AG09309 (cell line): ENCODE data around the gene ADAMTSL3.

Experiments
- DNase-seq: peaks from one replicate; pipeline ENCODE4 v3.0.0-alpha.2; 2010; ENCODE audit warnings: low read depth
- H3K4me3 ChIP-seq: 2 replicates; pipeline ENCODE4 v1.5.1; 2011; ENCODE audit warnings: mild to moderate bottlenecking, low read depth, low read length, moderate library complexity; ENCODE audit not compliant: control insufficient read depth
- TF ChIP-seq, protein P1 (sequence below): IDR thresholded peaks from 2 replicates; pipeline ENCODE4 v1.5.1; 2011; ENCODE audit warnings: mild to moderate bottlenecking, low read depth, low read length, inconsistent platforms; ENCODE audit not compliant: insufficient read depth, control insufficient read depth; ENCODE audit errors: missing control alignments

ADAMTSL3 gene

GRCh38 chr15:83709241-83709640, 55.3 kb downstream of the ADAMTSL3 start:
- DNase-seq, result no peak
- H3K4me3 ChIP-seq, result no peak overlapping the region
- TF ChIP-seq, protein P1, sequence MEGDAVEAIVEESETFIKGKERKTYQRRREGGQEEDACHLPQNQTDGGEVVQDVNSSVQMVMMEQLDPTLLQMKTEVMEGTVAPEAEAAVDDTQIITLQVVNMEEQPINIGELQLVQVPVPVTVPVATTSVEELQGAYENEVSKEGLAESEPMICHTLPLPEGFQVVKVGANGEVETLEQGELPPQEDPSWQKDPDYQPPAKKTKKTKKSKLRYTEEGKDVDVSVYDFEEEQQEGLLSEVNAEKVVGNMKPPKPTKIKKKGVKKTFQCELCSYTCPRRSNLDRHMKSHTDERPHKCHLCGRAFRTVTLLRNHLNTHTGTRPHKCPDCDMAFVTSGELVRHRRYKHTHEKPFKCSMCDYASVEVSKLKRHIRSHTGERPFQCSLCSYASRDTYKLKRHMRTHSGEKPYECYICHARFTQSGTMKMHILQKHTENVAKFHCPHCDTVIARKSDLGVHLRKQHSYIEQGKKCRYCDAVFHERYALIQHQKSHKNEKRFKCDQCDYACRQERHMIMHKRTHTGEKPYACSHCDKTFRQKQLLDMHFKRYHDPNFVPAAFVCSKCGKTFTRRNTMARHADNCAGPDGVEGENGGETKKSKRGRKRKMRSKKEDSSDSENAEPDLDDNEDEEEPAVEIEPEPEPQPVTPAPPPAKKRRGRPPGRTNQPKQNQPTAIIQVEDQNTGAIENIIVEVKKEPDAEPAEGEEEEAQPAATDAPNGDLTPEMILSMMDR, result no peak

GRCh38 chr15:83709811-83710210, 55.9 kb downstream of the ADAMTSL3 start:
- no peak overlapping the region for H3K4me3 ChIP-seq
- DNase-seq, result no peak
- TF ChIP-seq, protein P1, result no peak

DNA sequence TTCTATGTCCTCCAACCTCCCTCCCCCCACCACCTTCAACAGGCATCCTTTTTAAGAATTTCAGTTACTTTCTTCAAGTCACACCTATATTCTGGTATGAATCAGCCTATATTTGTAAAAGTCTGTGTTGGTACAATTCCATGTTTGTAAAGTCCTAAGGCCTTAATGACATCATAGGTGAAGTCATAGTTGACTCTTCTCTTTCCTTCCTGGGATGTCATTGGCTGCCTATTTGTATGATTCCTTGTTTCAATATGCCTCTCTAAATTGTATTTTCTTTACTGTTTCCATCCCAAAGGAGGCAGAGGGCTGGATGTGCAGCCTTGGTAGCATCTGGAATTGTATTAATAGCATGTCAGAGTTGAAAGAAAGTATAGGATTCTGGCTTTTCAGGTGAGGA, 56.5 kb downstream of the ADAMTSL3 start:
- TF ChIP-seq, protein P1, result no peak
- no peak for DNase-seq
- no peak overlapping the region for H3K4me3 ChIP-seq

- TF ChIP-seq, protein P1, result no peak
- DNase-seq, result no peak
- no peak overlapping the region for H3K4me3 ChIP-seq
Observed at GRCh38 chr15:83711236-83711635, 57.3 kb downstream of the ADAMTSL3 start.

GRCh38 chr15:83713242-83713641, 59.3 kb downstream of the ADAMTSL3 start:
- TF ChIP-seq, protein P1, result no peak
- H3K4me3 ChIP-seq, result no peak overlapping the region
- DNase-seq, result no peak

- H3K4me3 ChIP-seq, result no peak overlapping the region
Observed at GRCh38 chr15:83714939-83715628, 61.2 kb downstream of the ADAMTSL3 start.

More at GRCh38 chr15:83714939-83715628, 61.2 kb downstream of the ADAMTSL3 start:
- TF ChIP-seq, protein P1, result no peak
- DNase-seq, result no peak
